IPS-20b (cell line): ENCODE results near the gene FAM98A.

Experiments used
- H3K27ac ChIP-seq: one replicate; pipeline ENCODE4 v1.5.1; 2013; ENCODE audit warnings: low read length
- H3K27me3 ChIP-seq: 2 replicates; pipeline ENCODE4 v1.6.1; 2013; ENCODE audit warnings: mild to moderate bottlenecking, low read length, inconsistent platforms; ENCODE audit not compliant: insufficient read depth
- H3K36me3 ChIP-seq: 2 replicates; pipeline ENCODE4 v1.6.1; 2013; ENCODE audit warnings: low read depth, mild to moderate bottlenecking, inconsistent platforms, low read length, moderate library complexity; ENCODE audit not compliant: insufficient read depth
- H3K4me1 ChIP-seq: 2 replicates; pipeline ENCODE4 v1.6.1; 2013; ENCODE audit warnings: mild to moderate bottlenecking, control low read depth, inconsistent platforms, low read length, moderate library complexity; ENCODE audit not compliant: insufficient read depth
- H3K4me3 ChIP-seq: 2 replicates; pipeline ENCODE4 v1.5.1; 2013; ENCODE audit warnings: mild to moderate bottlenecking, low read length, inconsistent platforms
- H3K9ac ChIP-seq: 2 replicates; pipeline ENCODE4 v1.6.1; 2013; ENCODE audit warnings: low read depth, mild to moderate bottlenecking, inconsistent platforms, low read length, moderate library complexity
- H3K9me3 ChIP-seq: 2 replicates; pipeline ENCODE4 v1.6.1; 2013; ENCODE audit warnings: mild to moderate bottlenecking, low read depth, low read length, inconsistent platforms; ENCODE audit not compliant: insufficient read depth

The FAM98A gene

GRCh38 chr2:33595385-33595784 lies 3.7 kb downstream of the FAM98A start:
- Histone ChIP-seq H3K9me3 (no peaks in the 10 kb centered on the region), H3K4me3 (no peak overlapping the region), H3K27ac (no peak overlapping the region), H3K4me1 (peaks cover 5% of the 10 kb centered on the region), H3K36me3 (peaks cover 49% of the 10 kb centered on the region), H3K9ac (no peak overlapping the region), H3K27me3 (no peaks in the 10 kb centered on the region)

- Histone ChIP-seq H3K27me3 (no peaks in the 10 kb centered on the region), H3K27ac (no peak overlapping the region), H3K4me3 (no peak overlapping the region), H3K9me3 (no peaks in the 10 kb centered on the region), H3K9ac (no peak overlapping the region), H3K4me1 (peaks cover 4% of the 10 kb centered on the region; the same call in 1 of the 2 replicates), H3K36me3 (peaks cover 98% of the 10 kb centered on the region)
These were observed 9.7 kb downstream of the FAM98A start for GRCh38 chr2:33589444-33589843.

- Histone ChIP-seq H3K36me3 (peaks cover 92% of the 10 kb centered on the region), H3K4me3 (no peak overlapping the region), H3K9me3 (no peaks in the 10 kb centered on the region)
These were observed 10.9 kb downstream of the FAM98A start for GRCh38 chr2:33588232-33588631.

GRCh38 chr2:33586766-33587165 lies 12.3 kb downstream of the FAM98A start:
- H3K27me3 ChIP-seq = no peaks in the 10 kb centered on the region
- peaks cover 22% of the 10 kb centered on the region; the same call in 1 of the 2 replicates for H3K4me1 ChIP-seq
- H3K9me3 ChIP-seq = no peaks in the 10 kb centered on the region
- no peak overlapping the region for H3K27ac ChIP-seq
- H3K36me3 ChIP-seq = peaks cover 83% of the 10 kb centered on the region
- H3K4me3 ChIP-seq = no peak overlapping the region
- no peak overlapping the region for H3K9ac ChIP-seq

More at GRCh38 chr2:33588232-33588631, 10.9 kb downstream of the FAM98A start:
- no peak overlapping the region for H3K27ac ChIP-seq
- no peak overlapping the region for H3K9ac ChIP-seq
- H3K4me1 ChIP-seq = peaks cover 10% of the 10 kb centered on the region; the same call in 1 of the 2 replicates
- H3K27me3 ChIP-seq = no peaks in the 10 kb centered on the region

- H3K27me3 ChIP-seq = no peaks in the 10 kb centered on the region
- peak overlapping the region; percentile 55 for H3K4me3 ChIP-seq
- H3K4me1 ChIP-seq = peaks cover 21% of the 10 kb centered on the region; the same call in 1 of the 2 replicates
- H3K36me3 ChIP-seq = peaks cover 50% of the 10 kb centered on the region
- H3K9ac ChIP-seq = peak overlapping the region; percentile 63; the same call in 1 of the 2 replicates
- no peaks in the 10 kb centered on the region for H3K9me3 ChIP-seq
- H3K27ac ChIP-seq = no peak overlapping the region
These were observed 15.7 kb downstream of the FAM98A start for GRCh38 chr2:33583194-33583938.

GRCh38 chr2:33581872-33582271 lies 17.2 kb downstream of the FAM98A start:
- Histone ChIP-seq H3K9ac (no peak overlapping the region), H3K27me3 (no peaks in the 10 kb centered on the region), H3K9me3 (no peaks in the 10 kb centered on the region), H3K4me1 (peaks cover 30% of the 10 kb centered on the region; the same call in 1 of the 2 replicates), H3K27ac (no peak overlapping the region), H3K4me3 (no peak overlapping the region), H3K36me3 (peaks cover 35% of the 10 kb centered on the region)

- no peak overlapping the region for H3K27ac ChIP-seq
- H3K27me3 ChIP-seq = no peaks in the 10 kb centered on the region
- peaks cover 9% of the 10 kb centered on the region; the same call in 1 of the 2 replicates for H3K36me3 ChIP-seq
- H3K4me1 ChIP-seq = peaks cover 30% of the 10 kb centered on the region; the same call in 1 of the 2 replicates
- no peak overlapping the region for H3K9ac ChIP-seq
- H3K9me3 ChIP-seq = no peaks in the 10 kb centered on the region
- H3K4me3 ChIP-seq = no peak overlapping the region
These were observed 19.9 kb downstream of the FAM98A start for GRCh38 chr2:33579227-33579626.

GRCh38 chr2:33577668-33578067 lies 21.4 kb downstream of the FAM98A start:
- H3K27me3 ChIP-seq = no peaks in the 10 kb centered on the region
- peaks cover 20% of the 10 kb centered on the region; the same call in 1 of the 2 replicates for H3K4me1 ChIP-seq
- H3K27ac ChIP-seq = no peak overlapping the region
- peak overlapping the region; percentile 11; the same call in 1 of the 2 replicates for H3K4me3 ChIP-seq
- peak overlapping the region; percentile 9; the same call in 1 of the 2 replicates for H3K9ac ChIP-seq
- peaks cover 6% of the 10 kb centered on the region; the same call in 1 of the 2 replicates for H3K36me3 ChIP-seq
- no peaks in the 10 kb centered on the region for H3K9me3 ChIP-seq

GRCh38 chr2:33577084-33577483 lies 22.0 kb downstream of the FAM98A start:
- H3K27me3 ChIP-seq = no peaks in the 10 kb centered on the region
- H3K9me3 ChIP-seq = no peaks in the 10 kb centered on the region
- no peak overlapping the region for H3K4me3 ChIP-seq
- no peak overlapping the region for H3K27ac ChIP-seq
- H3K4me1 ChIP-seq = peaks cover 15% of the 10 kb centered on the region; the same call in 1 of the 2 replicates
- peak overlapping the region; percentile 9; the same call in 1 of the 2 replicates for H3K9ac ChIP-seq
- H3K36me3 ChIP-seq = peaks cover 3% of the 10 kb centered on the region; the same call in 1 of the 2 replicates

GRCh38 chr2:33573657-33574056 lies 25.4 kb downstream of the FAM98A start:
- Histone ChIP-seq H3K9ac (no peak overlapping the region), H3K4me1 (peaks cover 9% of the 10 kb centered on the region; the same call in 1 of the 2 replicates), H3K36me3 (no peaks in the 10 kb centered on the region), H3K27me3 (no peaks in the 10 kb centered on the region), H3K9me3 (no peaks in the 10 kb centered on the region), H3K27ac (no peak overlapping the region), H3K4me3 (no peak overlapping the region)

- Histone ChIP-seq H3K36me3 (no peaks in the 10 kb centered on the region), H3K4me3 (no peak overlapping the region), H3K27me3 (no peaks in the 10 kb centered on the region), H3K27ac (no peak overlapping the region), H3K4me1 (no peaks in the 10 kb centered on the region), H3K9ac (no peak overlapping the region), H3K9me3 (no peaks in the 10 kb centered on the region)
These were observed 28.4 kb downstream of the FAM98A start for GRCh38 chr2:33570681-33571080.

- Histone ChIP-seq H3K27ac (no peak overlapping the region), H3K9me3 (no peaks in the 10 kb centered on the region)
These were observed 37.2 kb downstream of the FAM98A start for GRCh38 chr2:33561872-33562271.

More at GRCh38 chr2:33561872-33562271, 37.2 kb downstream of the FAM98A start:
- Histone ChIP-seq H3K36me3 (no peaks in the 10 kb centered on the region), H3K4me3 (no peak overlapping the region), H3K27me3 (no peaks in the 10 kb centered on the region), H3K9ac (no peak overlapping the region), H3K4me1 (no peaks in the 10 kb centered on the region)
